ENCODE measurements around the gene RGS8.

The RGS8 gene, protein sequence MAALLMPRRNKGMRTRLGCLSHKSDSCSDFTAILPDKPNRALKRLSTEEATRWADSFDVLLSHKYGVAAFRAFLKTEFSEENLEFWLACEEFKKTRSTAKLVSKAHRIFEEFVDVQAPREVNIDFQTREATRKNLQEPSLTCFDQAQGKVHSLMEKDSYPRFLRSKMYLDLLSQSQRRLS

GRCh38 chr1:182684116-182684828 is at the start of gene RGS8:
TSS of gene RGS8 (minus strand) at chr1:182684587. CDS start at chr1:182669649, 14,938 bp downstream.
- no peak for DNase-seq (ENCODE audit: low spot score)

- no peak for DNase-seq (ENCODE audit: low spot score)
Measured at GRCh38 chr1:182731852-182732575, 47.6 kb upstream of the RGS8 start.

DNA sequence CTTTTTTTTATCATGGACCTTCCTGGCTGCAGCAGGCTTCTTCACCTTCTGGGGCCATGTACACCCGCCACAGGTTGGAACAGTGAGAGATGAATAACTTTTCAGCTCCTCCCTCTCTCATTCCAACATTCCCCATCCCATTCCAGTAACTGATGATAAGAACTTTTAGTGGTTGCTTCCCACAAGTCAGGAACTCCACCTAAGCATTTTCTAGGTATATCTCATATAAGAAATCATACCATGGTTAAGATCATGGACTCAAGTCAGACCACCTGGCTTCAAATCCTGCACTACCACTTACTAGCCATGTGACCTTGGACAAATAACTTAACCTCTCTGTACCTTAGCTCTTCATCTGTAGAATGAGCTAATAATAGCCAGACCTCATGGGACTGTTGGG is 42.5 kb upstream of the RGS8 start:
- no peak for DNase-seq (ENCODE audit: low spot score)

DNA sequence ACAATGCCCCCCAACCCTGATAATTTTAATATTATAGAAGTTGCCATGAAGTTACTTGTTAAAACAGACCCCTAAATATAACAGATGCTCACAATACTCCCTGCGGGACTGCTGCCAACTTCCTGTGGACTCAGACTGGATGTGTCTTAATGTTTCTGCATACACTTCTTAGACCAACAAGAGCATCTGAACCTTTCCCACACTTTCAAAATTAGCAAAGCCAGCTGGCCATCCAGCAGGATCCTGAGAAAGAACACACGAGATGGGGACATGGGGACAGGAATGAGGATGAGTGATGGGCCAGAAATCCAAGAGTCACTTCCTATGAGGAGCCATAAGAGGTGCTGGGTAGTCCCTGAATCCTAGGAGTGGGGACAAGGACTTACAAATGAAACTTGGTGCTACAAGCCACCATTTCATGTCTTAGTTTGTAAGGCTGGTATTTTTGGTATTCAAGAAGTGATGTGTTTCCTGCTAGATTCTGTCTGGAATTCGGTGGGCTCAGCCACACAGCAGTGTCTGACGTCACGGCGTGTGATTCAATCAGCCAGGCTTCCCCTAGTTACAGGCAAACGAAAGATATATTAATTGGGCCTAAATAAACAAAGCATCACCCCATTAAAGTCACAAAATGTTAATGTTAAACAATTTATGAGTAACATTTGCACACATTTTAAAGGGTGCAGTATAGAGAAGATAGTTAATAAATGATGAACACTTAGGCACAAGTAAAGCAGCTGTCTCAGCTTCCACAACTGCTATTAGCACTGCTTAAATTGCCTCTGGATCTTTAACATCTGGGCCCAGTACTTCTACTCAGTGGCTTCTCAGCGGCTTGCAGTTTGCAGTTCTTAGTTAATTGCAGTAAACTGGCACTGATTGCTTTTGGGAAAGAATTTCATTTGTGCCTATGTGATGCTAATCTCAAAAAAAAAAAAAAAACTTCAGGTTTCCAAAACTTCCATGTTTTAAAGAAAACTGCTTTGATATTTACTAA is 41.2 kb upstream of the RGS8 start:
- DNase-seq (ENCODE audit: low spot score): no peak

- no peak for DNase-seq (ENCODE audit: low spot score)
Measured at GRCh38 chr1:182724215-182724614, 39.8 kb upstream of the RGS8 start.

GRCh38 chr1:182723200-182723599 is 38.8 kb upstream of the RGS8 start:
- DNase-seq (ENCODE audit: low spot score): no peak

GRCh38 chr1:182721525-182721924 is 37.1 kb upstream of the RGS8 start:
- DNase-seq (ENCODE audit: low spot score): no peak

DNA sequence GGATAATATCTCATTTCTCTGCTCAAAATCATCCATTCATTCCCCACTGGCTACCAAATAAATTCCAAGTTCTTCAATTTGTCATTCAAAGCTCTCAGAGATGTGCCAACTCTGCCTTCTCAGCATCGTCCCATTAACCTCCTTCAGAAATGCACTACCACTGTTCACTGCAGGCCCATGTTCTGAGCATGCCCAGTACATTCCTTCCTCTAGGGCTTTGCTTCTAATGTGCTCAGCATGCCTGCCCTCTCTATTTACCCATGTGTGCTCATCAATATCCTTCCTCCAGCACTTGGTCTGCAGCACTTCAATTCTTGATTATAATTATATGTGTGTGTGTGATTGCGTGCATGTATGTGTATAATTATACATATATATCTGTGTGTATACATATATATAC is 36.1 kb upstream of the RGS8 start:
- no peak for DNase-seq (ENCODE audit: low spot score)

DNA sequence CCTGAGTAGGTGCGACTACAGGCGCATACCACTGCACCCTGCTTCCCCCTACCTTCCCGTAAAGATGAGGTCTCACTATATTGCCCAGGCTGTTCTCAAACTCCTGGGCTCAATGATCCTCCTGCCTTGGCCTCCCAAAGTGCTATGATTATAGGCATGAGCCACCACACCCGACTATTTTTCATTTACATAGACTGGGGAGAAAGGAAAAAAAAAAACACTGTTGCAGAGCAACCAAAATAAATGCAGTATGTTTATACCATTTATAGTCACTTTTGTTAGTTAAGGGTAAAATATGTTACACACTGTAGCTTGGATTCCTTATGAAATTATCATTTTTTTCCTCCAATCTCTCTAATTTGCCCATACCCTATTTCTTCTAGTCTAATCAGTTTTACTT is 35.2 kb upstream of the RGS8 start:
- no peak for DNase-seq (ENCODE audit: low spot score)

GRCh38 chr1:182718311-182718710 is 33.9 kb upstream of the RGS8 start:
- no peak for DNase-seq (ENCODE audit: low spot score)

DNA sequence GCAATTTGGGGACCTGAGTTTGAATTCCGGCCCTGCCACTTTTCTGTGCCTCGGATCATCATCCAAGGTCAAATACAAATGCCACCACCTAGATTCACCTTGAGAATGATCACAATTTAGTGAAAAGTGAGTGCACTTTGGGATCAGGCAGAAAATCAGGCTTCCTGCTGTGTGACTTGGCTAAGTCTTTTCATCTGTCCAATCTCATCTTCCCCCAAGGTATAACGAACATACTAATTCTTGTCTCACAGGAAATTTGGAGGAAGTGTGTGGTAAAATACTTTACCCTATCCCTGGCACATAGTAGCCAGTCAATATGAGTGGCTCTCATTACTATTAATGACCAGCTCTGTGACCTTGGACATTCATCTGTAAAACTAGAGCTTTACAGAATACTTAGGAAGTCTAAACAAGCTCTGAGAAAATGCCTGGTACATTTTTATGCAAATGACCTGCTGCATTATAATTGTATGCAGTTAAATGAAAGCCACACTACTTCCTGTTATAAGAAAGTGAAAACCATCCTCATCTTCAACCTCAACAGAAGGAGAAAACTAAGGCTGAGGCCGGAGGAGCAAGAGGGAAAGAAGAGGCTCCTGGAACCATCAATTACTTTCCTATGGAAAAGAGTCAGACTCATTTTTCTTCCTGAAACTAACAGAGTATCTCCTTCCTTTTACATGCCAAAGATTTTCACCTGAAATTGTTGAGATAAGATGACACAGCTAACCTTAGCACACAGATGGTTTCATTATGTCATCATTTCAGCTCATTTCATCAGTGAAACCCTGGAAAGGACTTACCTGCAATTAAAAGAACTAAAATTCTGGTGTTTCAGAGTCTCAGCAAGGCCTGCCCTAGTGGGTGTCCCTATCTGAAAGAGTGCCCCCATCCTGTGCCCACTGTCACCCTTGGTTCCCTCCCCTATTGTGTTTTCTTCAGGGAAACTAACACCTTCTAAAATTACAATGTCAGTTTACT is 32.6 kb upstream of the RGS8 start:
- DNase-seq (ENCODE audit: low spot score): no peak

GRCh38 chr1:182715531-182715930 is 31.1 kb upstream of the RGS8 start:
- DNase-seq (ENCODE audit: low spot score): no peak

- DNase-seq (ENCODE audit: low spot score): no peak
Measured at GRCh38 chr1:182714546-182714945, 30.2 kb upstream of the RGS8 start.

GRCh38 chr1:182713939-182714338 is 29.6 kb upstream of the RGS8 start:
- DNase-seq (ENCODE audit: low spot score): peak; percentile 45

GRCh38 chr1:182713492-182713891 is 29.1 kb upstream of the RGS8 start:
- no peak for DNase-seq (ENCODE audit: low spot score)

GRCh38 chr1:182709855-182710254 is 25.5 kb upstream of the RGS8 start:
- DNase-seq (ENCODE audit: low spot score): no peak

GRCh38 chr1:182709225-182709764 is 24.9 kb upstream of the RGS8 start:
- no peak for DNase-seq (ENCODE audit: low spot score)

GRCh38 chr1:182707122-182707521 is 22.7 kb upstream of the RGS8 start:
- DNase-seq (ENCODE audit: low spot score): peak; percentile 33

DNA sequence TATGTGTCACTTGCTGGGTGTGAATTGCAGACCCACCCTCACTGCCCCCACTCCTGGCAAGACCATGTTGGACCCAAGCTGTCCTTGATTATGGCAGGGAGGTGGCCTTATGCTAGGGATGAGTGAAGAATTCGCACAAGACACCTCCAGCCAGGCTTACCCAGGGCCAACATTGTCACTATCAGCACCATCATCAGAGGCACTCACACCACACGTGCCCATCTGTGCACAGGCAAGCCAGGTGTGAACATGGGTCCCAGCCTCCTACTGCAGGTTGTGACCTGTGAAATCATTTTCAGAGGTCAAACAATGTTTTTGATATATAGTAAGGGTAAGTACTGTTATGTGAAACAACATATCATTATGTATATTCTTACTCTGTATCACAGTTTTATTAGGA is 20.3 kb upstream of the RGS8 start:
- no peak for DNase-seq (ENCODE audit: low spot score)

GRCh38 chr1:182703539-182703938 is 19.2 kb upstream of the RGS8 start:
- no peak for DNase-seq (ENCODE audit: low spot score)
